Testis (tissue), 2 donors: Measurements from ENCODE around the gene VRTN.

Source experiments
- POLR2A ChIP-seq: fragments of 450-650 bp; IDR thresholded peaks from one replicate; pipeline ENCODE4 v1.6.1; 2017; ENCODE audit warnings: antibody characterized with exemption, mild to moderate bottlenecking, moderate library complexity
- TF ChIP-seq, protein P1 (sequence below), 3 experiments: fragments of 450-650 bp in 2 of 3; fragments of 200-600 bp in 1 of 3; sonication (generic) in 1 of 3; IDR thresholded peaks; one replicate each; pipeline ENCODE4 v1.5.1; 2016 to 2019; ENCODE audit warnings: antibody characterized with exemption in 3 of 3, mild to moderate bottlenecking in 2 of 3, moderate library complexity in 1 of 3

GRCh38 chr14:74302634-74303569 lies 45.4 kb upstream of the VRTN start, which contains the start of gene ABCD4:
- TF ChIP-seq, protein P1, sequence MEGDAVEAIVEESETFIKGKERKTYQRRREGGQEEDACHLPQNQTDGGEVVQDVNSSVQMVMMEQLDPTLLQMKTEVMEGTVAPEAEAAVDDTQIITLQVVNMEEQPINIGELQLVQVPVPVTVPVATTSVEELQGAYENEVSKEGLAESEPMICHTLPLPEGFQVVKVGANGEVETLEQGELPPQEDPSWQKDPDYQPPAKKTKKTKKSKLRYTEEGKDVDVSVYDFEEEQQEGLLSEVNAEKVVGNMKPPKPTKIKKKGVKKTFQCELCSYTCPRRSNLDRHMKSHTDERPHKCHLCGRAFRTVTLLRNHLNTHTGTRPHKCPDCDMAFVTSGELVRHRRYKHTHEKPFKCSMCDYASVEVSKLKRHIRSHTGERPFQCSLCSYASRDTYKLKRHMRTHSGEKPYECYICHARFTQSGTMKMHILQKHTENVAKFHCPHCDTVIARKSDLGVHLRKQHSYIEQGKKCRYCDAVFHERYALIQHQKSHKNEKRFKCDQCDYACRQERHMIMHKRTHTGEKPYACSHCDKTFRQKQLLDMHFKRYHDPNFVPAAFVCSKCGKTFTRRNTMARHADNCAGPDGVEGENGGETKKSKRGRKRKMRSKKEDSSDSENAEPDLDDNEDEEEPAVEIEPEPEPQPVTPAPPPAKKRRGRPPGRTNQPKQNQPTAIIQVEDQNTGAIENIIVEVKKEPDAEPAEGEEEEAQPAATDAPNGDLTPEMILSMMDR (IDR thresholded peaks at IDR 0.05): peak; percentile 6 to 52 (median 41)
- TF ChIP-seq POLR2A: no peak
